ELR (cell line): ENCODE data around the gene NQO2.
"Not testable (repeated sequence)": the region's sequence is repeated elsewhere in the genome, so short reads cannot be mapped to it uniquely, and the experiment has no call there.

ENCODE experiments used
- DNase-seq: peaks from one replicate; pipeline ENCODE4 v3.0.0-alpha.2; 2015; ENCODE audit warnings: low read depth

NQO2 gene

GRCh38 chr6:2989332-2990247 lies 10.1 kb upstream of the NQO2 start:
- peak; percentile 99 for DNase-seq

GRCh38 chr6:2990248-2990931 lies 9.3 kb upstream of the NQO2 start:
- DNase-seq: peak; percentile 54

- no peak for DNase-seq
Measured at GRCh38 chr6:2990932-2991506, 8.7 kb upstream of the NQO2 start.

- DNase-seq: no peak
Measured at GRCh38 chr6:2992330-2992979, 7.2 kb upstream of the NQO2 start.

- DNase-seq: no peak
Measured at GRCh38 chr6:2993755-2994317, 5.9 kb upstream of the NQO2 start.

- peak; percentile 44 for DNase-seq
Measured at GRCh38 chr6:2998249-2998997, 1.3 kb upstream of the NQO2 start.

GRCh38 chr6:2998998-2999617 lies 586 bp upstream of the NQO2 start:
- peak; percentile 93 for DNase-seq

GRCh38 chr6:3001146-3001772 lies 1.6 kb downstream of the NQO2 start:
- no peak for DNase-seq

GRCh38 chr6:3001773-3002293 lies 2.1 kb downstream of the NQO2 start:
- DNase-seq: peak; percentile 92

- not testable (repeated sequence) for DNase-seq
Measured at GRCh38 chr6:3003226-3003625, 3.5 kb downstream of the NQO2 start.

GRCh38 chr6:3005077-3005476 lies 5.4 kb downstream of the NQO2 start:
- DNase-seq: no peak

- no peak for DNase-seq
Measured at GRCh38 chr6:3005874-3006273, 6.2 kb downstream of the NQO2 start.

- DNase-seq: no peak
Measured at GRCh38 chr6:3006476-3006875, 6.8 kb downstream of the NQO2 start.

- DNase-seq: no peak
Measured at GRCh38 chr6:3007571-3007970, 7.9 kb downstream of the NQO2 start.

GRCh38 chr6:3008712-3009265 lies 9.1 kb downstream of the NQO2 start:
- not testable (repeated sequence) for DNase-seq

- DNase-seq: no peak
Measured at GRCh38 chr6:3009930-3010329, 10.2 kb downstream of the NQO2 start.

- no peak for DNase-seq
Measured at GRCh38 chr6:3011158-3011557, 11.5 kb downstream of the NQO2 start.

- no peak for DNase-seq
Measured at GRCh38 chr6:3011592-3011991, 11.9 kb downstream of the NQO2 start.

- peak; percentile 86 for DNase-seq
Measured at GRCh38 chr6:3013486-3013885, 13.8 kb downstream of the NQO2 start.
